Gastroesophageal sphincter (tissue), 2 donors: ENCODE data around the gene SECISBP2.

Experiments used
- EP300 ChIP-seq: sonication (generic); formaldehyde crosslinking; IDR thresholded peaks from one replicate; pipeline ENCODE4 v1.6.1; 2017; ENCODE audit warnings: antibody characterized with exemption, mild to moderate bottlenecking
- POLR2A ChIP-seq, 2 donors: fragments of 450-650 bp; IDR thresholded peaks; one replicate each; pipeline ENCODE4 v1.6.1; 2017; ENCODE audit warnings: antibody characterized with exemption in 2 of 2, mild to moderate bottlenecking in 2 of 2, moderate library complexity in 1 of 2
- POLR2AphosphoS5 ChIP-seq: sonication (generic); formaldehyde crosslinking; IDR thresholded peaks from one replicate; pipeline ENCODE4 v1.6.1; 2017; ENCODE audit warnings: antibody characterized with exemption

DNA sequence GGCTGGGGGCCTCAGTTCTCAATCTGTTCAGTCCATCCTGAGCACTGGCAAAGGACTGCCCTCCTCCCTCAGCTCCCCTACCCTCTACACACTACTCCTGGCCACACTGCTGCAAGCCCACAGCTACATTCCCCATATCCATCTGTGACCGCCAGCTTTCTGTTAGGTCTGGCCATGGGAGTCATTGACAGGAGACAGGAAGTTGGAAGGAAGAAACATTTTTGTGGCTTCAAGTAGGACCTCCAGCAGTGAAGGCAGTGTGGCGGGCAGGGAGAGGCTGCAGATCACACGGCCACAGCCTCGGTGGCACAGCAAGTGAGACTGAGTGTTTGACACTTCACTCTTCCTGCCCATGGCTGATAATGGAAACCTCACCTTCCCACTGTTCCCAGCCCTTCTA is 55.9 kb downstream of the SECISBP2 start:
- TF ChIP-seq POLR2A (IDR thresholded peaks at IDR 0.05) (no peak), POLR2AphosphoS5 (no peak), EP300 (no peak)
